OCI-M2 (cell line): Measurements from ENCODE around the gene AGBL1.
"Not testable (repeated sequence)": the region's sequence is repeated elsewhere in the genome, so short reads cannot be mapped to it uniquely, and the experiment has no call there.

Source experiments
- DNase-seq: peaks from one replicate; lab custom pipeline; 2025; ENCODE audit not compliant: unreplicated experiment; lab: John Stamatoyannopoulos, UW

AGBL1 gene

DNA sequence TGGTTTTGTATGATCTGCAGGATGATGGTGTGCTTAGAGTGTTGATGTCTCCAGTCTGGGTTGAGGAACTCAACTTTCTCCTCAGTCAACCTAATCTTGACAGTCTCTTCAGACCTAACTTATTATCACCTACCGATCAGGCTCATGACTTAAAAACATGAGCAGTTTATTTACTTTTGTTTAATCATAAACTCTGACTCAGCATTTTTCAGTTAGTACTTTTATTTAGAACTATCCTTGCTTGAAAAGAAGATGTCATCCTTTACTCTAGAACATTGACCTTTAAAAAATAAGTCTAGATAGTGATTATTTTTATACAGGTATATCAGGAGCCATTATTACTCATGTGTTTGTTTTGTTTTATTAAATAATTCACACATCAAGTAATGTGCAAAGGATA is 414.8 kb downstream of the AGBL1 start:
- no peak for DNase-seq

- no peak for DNase-seq
Observed at GRCh38 chr15:86502301-86502700, 422.6 kb downstream of the AGBL1 start.

DNA sequence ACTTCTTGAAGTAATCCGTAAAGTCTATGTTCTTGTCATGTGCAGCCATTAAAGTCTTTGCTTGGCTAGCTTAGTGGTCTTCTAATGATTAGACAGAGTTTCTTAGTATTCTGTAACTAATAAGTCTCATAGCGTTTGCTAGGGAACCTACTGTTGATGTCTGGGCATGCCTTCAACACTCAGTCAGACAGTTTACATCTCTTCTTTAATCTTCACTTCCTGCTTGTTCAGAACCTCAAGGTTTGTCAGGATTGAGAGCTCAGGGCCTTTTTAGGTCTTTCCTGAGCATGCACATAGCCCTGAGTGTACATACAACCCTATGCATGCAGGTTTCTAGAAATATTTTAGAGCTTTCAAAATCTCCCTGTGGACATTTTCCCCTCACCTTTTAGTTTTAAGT is 426.3 kb downstream of the AGBL1 start:
- DNase-seq = no peak

- no peak for DNase-seq
Observed at GRCh38 chr15:86506401-86506800, 426.7 kb downstream of the AGBL1 start.

DNA sequence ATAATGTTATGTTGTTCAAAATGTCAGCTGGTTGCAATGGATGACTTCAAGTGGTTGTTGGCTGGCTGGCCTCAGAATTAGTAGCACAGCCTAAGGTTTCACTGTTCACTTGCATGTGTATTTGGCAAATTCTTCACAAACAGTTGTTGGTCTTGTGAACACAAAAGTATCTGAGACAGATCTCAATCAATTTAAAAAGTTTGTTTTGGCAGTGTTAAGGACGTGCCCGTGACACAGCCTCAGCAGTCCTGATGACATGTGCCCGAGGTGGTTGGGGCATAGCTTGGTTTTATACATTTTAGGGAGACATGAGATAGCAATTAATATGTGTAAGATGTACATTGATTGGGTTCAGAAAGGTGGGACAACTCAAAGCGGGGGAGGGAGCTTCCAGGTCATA is 436.0 kb downstream of the AGBL1 start:
- no peak for DNase-seq

DNA sequence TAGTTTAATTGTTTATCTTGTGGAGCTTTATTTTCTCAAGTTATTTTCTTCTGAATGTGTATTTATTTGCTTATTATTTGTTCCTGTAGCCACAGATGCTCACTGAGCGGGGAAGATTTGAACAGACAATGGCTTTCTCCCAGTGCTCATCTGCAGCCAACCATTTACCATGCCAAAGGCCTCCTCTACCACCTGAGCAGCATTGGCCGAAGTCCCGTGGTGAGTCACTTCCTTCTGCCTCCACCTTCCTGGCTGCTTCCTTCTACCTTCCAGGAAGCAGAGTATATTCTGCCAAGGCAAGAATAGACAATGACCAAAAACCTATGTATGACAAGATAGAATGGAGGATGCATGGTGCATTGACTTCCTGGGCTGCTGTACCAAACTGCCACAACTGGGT is 443.1 kb downstream of the AGBL1 start:
- DNase-seq = no peak

DNA sequence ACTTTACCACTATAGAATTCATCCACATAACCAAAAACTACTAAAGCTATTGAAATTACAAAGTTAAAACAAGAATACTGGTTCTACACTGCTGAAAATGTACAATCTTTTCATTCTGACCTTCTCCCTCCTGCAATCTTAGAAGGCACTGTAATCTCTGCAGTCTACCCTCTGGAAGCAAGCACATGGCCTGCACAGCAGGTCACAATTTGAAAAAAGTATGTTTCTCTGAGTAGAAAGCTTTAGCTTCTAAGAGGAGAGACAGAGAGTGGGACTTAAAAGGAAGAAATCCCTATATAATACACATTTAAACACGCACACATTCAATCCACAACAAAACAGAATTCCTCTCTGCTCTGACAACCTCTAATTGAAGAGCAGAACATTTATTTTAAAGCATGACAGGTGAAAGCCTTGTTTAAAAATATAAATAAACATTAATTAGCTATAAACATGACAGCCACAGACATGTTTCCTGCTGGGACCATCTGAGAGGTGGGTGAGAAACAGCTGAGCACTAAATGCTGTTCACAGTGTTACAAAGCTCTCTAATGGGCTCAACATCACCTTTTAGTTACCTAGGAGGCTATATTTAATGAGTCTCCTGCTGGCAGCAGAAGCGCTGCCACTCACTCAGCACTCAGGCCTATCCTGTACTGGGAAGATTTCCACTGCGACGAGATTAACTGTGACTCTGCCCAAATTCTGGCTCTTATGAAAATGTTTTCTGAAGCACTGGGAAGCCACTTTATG is 447.4 kb downstream of the AGBL1 start:
- DNase-seq = no peak

- DNase-seq = not testable (repeated sequence)
Observed at GRCh38 chr15:86528094-86528493, 448.4 kb downstream of the AGBL1 start.

- DNase-seq = no peak
Observed at GRCh38 chr15:86538141-86538540, 458.5 kb downstream of the AGBL1 start.

DNA sequence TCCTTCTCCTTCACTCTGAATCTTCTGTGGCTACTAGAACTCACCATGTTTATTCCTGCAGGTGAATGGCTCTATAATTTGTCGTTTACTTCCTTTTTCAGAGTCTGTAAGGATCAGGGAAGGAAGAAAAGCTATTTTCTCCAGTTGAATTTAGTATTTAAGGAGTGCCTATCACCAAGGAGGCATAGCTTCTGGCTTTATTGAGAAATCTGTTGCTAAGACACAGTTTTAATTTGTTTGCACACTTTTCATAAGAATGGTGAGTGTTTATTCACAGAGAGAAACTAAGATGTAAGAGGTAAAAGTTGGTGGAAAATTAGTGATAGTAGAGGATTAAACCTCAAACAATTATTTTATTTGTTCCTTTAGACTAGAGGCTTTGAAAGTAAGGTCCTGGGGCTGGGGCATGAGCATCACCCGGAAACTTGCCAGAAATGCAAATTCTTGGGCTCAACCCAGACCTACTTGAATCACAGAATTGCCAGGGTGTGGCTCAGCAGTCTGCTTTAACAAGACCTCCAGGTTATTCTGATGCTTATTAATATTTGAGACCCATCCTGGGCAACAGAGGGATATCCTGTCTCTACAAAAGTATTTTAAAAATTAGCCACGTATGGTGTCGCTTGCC is 461.3 kb downstream of the AGBL1 start:
- no peak for DNase-seq

GRCh38 chr15:86541540-86541939 is 461.9 kb downstream of the AGBL1 start:
- DNase-seq = no peak

DNA sequence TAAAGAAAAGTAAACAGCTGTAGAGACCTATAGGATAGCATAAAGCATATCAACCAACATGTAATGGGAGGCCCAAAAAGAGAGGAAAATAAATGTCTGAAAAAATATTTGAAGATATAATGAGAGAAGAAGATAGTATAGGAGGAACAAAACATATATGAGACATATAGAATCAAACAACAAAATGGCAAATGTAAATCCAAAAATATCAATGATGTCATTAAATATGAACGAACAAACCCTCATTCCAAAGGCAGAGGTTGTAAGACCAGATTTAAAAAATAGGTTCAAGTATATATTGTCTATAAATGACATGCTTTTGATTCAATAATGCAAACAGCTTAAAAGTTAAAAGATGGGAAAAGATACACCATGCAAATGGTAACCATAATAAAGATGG is 470.4 kb downstream of the AGBL1 start:
- no peak for DNase-seq

DNA sequence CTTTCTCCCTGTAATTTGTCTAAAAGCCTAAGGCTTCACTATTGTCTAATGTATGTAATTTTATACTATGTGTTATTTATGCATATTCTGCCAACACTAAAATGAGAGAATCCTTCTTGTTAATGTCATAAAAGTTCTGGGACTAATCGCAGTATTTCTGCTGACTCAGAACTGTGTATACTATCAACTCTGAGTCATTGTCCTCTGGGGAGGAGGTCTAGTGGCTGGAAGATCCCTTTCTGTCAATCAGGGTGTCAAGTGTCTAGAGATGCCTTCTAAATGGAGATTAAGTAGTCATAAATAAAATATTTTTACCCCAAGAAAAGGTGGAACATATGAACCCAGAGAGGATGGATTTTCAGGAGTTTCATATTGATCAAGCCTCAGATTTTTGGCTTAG is 473.4 kb downstream of the AGBL1 start:
- DNase-seq = no peak

DNA sequence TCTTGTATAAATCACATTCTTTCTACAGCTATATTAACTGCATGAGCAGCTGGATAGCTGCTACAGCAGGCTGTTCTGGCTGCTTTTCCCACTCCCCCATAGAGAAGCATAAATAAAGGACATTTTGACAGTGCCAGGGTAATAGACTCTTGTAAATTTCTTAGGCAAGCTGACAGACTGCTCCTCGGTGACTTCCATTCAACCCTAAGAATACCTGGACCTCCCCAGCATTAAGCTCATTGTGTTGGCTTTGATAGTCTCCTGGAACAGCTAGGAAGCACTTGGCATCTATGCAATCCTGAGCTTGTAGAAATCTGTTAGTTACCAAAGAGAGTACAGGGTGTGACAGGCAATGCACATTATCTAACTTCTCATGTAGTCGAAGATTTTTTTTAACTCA is 475.4 kb downstream of the AGBL1 start:
- no peak for DNase-seq

GRCh38 chr15:86555939-86556338 is 476.3 kb downstream of the AGBL1 start:
- no peak for DNase-seq

DNA sequence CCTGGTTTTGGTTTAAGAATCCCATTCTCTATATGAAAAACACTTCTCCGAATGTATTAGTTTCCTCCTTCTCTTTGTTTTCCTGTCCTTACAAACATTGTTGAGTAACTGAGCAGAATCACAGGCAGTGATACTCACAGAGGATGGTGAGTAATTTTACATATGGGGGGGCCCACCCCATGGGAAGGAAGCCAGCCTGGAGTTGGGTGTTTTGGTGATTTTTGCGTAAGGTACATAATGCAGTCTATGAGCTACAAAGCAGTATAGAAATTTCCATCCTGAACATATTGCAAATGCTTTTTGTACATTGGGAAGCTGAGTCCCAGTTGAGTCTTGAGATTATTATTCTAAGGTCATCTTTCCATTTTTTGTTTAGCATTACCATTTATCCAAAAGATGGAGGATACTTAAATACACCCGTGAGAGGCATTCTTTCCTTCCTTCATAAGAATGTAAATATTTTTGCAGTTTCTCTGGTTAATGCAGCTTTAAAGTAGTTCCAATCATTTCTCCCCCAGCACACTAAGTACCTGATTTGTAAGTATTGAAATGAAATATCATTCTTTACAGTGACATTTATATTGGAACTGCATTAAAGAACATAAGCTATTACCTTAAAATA is 476.8 kb downstream of the AGBL1 start:
- DNase-seq = no peak

DNA sequence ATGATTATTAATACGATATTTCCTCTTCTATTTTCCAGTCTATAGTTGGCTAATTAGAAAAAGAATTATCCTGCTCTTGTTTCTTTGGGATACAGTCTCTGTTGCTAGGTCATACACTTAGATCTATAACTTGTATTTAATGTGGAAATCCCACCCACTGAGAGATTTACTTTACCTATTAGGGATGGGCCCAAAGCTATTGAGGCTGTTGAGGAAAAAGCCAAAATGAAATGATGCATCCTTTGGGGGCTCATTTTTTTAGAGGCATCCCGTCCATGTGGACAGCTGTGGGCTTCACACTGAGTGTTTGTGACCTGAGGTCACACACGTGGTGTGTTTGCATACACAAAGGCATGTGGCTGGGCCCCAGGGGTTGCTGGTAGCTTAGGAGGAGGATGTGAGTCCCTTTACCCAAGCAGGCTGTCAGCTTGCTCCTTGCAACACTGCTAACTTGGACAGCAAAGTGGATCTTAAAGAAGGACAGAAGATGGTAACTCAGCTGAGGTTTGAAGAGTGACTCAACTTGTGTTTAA is 477.4 kb downstream of the AGBL1 start:
- DNase-seq = no peak

GRCh38 chr15:86558252-86558651 is 478.6 kb downstream of the AGBL1 start:
- DNase-seq = no peak

DNA sequence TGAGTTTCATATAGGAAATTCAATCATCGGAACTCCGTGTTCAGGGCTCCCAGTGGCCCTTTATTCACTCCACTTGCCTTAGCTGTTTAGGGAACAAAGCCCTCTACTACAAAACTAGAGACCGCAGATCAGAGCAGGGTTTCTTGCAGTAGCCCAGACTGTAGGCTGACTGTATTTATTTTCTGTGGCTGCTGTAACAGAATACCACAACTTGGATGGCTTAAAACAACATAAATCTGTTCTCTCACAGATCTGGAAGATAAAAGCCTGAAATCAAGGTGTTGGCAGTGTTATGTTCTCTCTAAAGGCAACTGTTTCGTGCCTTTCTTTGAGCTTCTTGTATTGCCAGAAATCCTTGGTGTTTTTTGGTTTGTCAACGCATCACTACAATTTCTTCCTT is 479.0 kb downstream of the AGBL1 start:
- no peak for DNase-seq

DNA sequence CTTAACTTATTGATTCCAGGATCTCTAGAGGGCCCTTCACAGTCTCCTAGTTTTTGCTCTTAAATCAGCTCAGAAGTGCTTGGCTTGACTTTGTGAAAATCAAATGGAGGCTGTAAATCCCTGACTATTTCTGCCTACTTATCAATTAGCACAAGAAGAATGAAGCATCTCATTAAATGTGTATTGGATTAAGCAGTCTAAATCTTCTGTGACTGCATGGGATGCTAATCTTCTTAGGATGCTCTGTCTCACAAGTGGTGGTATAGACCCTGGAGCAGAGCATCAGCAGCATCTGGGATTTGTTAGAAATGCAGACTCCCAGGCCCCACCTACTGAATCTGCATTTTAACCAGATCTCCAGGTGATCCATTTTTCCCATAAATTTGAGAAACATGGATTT is 488.7 kb downstream of the AGBL1 start:
- DNase-seq = no peak

- no peak for DNase-seq
Observed at GRCh38 chr15:86570738-86571137, 491.1 kb downstream of the AGBL1 start.

GRCh38 chr15:86571873-86572272 is 492.2 kb downstream of the AGBL1 start:
- no peak for DNase-seq
